Measurements from ENCODE around the gene PSTPIP2.
"Not testable (repeated sequence)": the region's sequence is repeated elsewhere in the genome, so short reads cannot be mapped to it uniquely, and the experiment has no call there.

PSTPIP2 gene

GRCh38 chr18:45981821-45982220 lies 90.2 kb downstream of the PSTPIP2 start:
- no peak for DNase-seq (ENCODE audit: low spot score)

- no peak for DNase-seq (ENCODE audit: low spot score)
These were observed 91.8 kb downstream of the PSTPIP2 start for GRCh38 chr18:45980229-45980628.

GRCh38 chr18:45978084-45978483 lies 94.0 kb downstream of the PSTPIP2 start:
- DNase-seq (ENCODE audit: low spot score), result no peak

- no peak for DNase-seq (ENCODE audit: low spot score)
These were observed 95.1 kb downstream of the PSTPIP2 start for GRCh38 chr18:45976974-45977373.

- no peak for DNase-seq (ENCODE audit: low spot score)
These were observed 95.5 kb downstream of the PSTPIP2 start for GRCh38 chr18:45976566-45976965.

- no peak for DNase-seq (ENCODE audit: low spot score)
These were observed 97.9 kb downstream of the PSTPIP2 start for GRCh38 chr18:45974088-45974536.

- DNase-seq (ENCODE audit: low spot score), result peak; percentile 71
These were observed 104.9 kb downstream of the PSTPIP2 start, which contains the start of gene EPG5 for GRCh38 chr18:45967007-45967706. TSS of gene EPG5 (minus strand) at chr18:45967329. CDS start at chr18:45967239, 90 bp downstream.

GRCh38 chr18:45964913-45965312 lies 107.1 kb downstream of the PSTPIP2 start:
- DNase-seq (ENCODE audit: low spot score), result not testable (repeated sequence)

GRCh38 chr18:45962866-45963265 lies 109.2 kb downstream of the PSTPIP2 start:
- DNase-seq (ENCODE audit: low spot score), result no peak

- no peak for DNase-seq (ENCODE audit: low spot score)
These were observed 109.6 kb downstream of the PSTPIP2 start for GRCh38 chr18:45962461-45962860.

- DNase-seq (ENCODE audit: low spot score), result not testable (repeated sequence)
These were observed 112.6 kb downstream of the PSTPIP2 start for GRCh38 chr18:45959484-45959883.

- DNase-seq (ENCODE audit: low spot score), result no peak
These were observed 113.3 kb downstream of the PSTPIP2 start for GRCh38 chr18:45958730-45959129.

GRCh38 chr18:45958027-45958426 lies 114.0 kb downstream of the PSTPIP2 start:
- no peak for DNase-seq (ENCODE audit: low spot score)

GRCh38 chr18:45957100-45957499 lies 115.0 kb downstream of the PSTPIP2 start:
- DNase-seq (ENCODE audit: low spot score), result no peak

- no peak for DNase-seq (ENCODE audit: low spot score)
These were observed 117.8 kb downstream of the PSTPIP2 start for GRCh38 chr18:45954070-45954934.

GRCh38 chr18:45951016-45951714 lies 120.9 kb downstream of the PSTPIP2 start:
- DNase-seq (ENCODE audit: low spot score), result no peak

GRCh38 chr18:45945669-45946068 lies 126.4 kb downstream of the PSTPIP2 start:
- DNase-seq (ENCODE audit: low spot score), result no peak

- no peak for DNase-seq (ENCODE audit: low spot score)
These were observed 131.3 kb downstream of the PSTPIP2 start for GRCh38 chr18:45940724-45941123.

- DNase-seq (ENCODE audit: low spot score), result no peak
These were observed 132.8 kb downstream of the PSTPIP2 start for GRCh38 chr18:45939236-45939635.

GRCh38 chr18:45938488-45938935 lies 133.5 kb downstream of the PSTPIP2 start:
- no peak for DNase-seq (ENCODE audit: low spot score)

- no peak for DNase-seq (ENCODE audit: low spot score)
These were observed 136.3 kb downstream of the PSTPIP2 start for GRCh38 chr18:45935591-45936335.

All from HuH-7.5 (cell line).